Lung (tissue), 12 donors: Measurements from ENCODE around the gene WNT11. TPM values are rescaled to one million over a fixed set of nuclear protein-coding genes. Genes with fewer than 3 reads are reported as not detected.

ENCODE experiments used
- ATAC-seq: fragments of 200-7000 bp; cut with Tn5 transposase; one replicate; pipeline ENCODE4 v1.9.1; 2020; ENCODE audit warnings: moderate number of reproducible peaks; ENCODE audit not compliant: insufficient read depth, low FRiP score
- DNase-seq, 3 donors: peaks; one replicate each; pipeline ENCODE4 v3.0.0-alpha.2; 2013 to 2017
- H3K27ac ChIP-seq, 2 donors: one replicate each; pipeline ENCODE4 v1.5.1; 2013; ENCODE audit warnings: mild to moderate bottlenecking in 2 of 2, moderate library complexity in 2 of 2, control low read depth in 1 of 2, inconsistent platforms in 1 of 2, low read depth in 1 of 2, low read length in 1 of 2
- H3K27me3 ChIP-seq, 3 donors: one replicate each; pipeline ENCODE4 v1.5.1; 2013; ENCODE audit warnings: low read length in 2 of 3; ENCODE audit not compliant: control insufficient read depth in 3 of 3, insufficient read depth in 3 of 3
- H3K36me3 ChIP-seq, 4 donors: one replicate each; pipeline ENCODE4 v1.5.1; 2013; ENCODE audit warnings: low read length in 4 of 4, mild to moderate bottlenecking in 1 of 4, moderate library complexity in 1 of 4; ENCODE audit not compliant: control insufficient read depth in 4 of 4, insufficient read depth in 4 of 4
- H3K4me1 ChIP-seq, 5 donors: one replicate each; pipeline ENCODE4 v1.5.1; 2013; ENCODE audit warnings: low read length in 5 of 5, mild to moderate bottlenecking in 2 of 5, moderate library complexity in 1 of 5; ENCODE audit not compliant: control insufficient read depth in 5 of 5, insufficient read depth in 5 of 5
- H3K4me3 ChIP-seq: one replicate; pipeline ENCODE4 v1.5.1; 2013; ENCODE audit warnings: mild to moderate bottlenecking, control low read depth, moderate library complexity
- H3K9ac ChIP-seq, 2 donors: one replicate each; pipeline ENCODE4 v1.5.1; 2013; ENCODE audit warnings: low read length in 2 of 2, control low read depth in 1 of 2; ENCODE audit not compliant: insufficient read depth in 1 of 2
- H3K9me3 ChIP-seq, 4 donors: one replicate each; pipeline ENCODE4 v1.5.1; 2013; ENCODE audit warnings: low read length in 3 of 4, mild to moderate bottlenecking in 1 of 4, moderate library complexity in 1 of 4; ENCODE audit not compliant: control insufficient read depth in 4 of 4, insufficient read depth in 3 of 4
- WGBS, 2 donors: extraction: QIAGEN DNeasy Blood & Tissue Kit; methylation state at CpG; one replicate each; pipeline ENCODE4 v1.1.7; 2013; 5-methylcytosine and 5-hydroxymethylcytosine counted together
- polyA plus RNA-seq, 2 donors: library from polyadenylated mRNA; stranded (reverse); fragments of 200-250 nt; gene quantifications; one replicate each; pipeline ENCODE4 v1.2.1, GENCODE V29; 2013
- total RNA-seq, 2 donors: library from RNA; depleted of rRNA in 1 of 2; stranded (reverse); fragments of >200 nt in 1 of 2; gene quantifications; one replicate each; pipeline ENCODE4 v1.2.1, GENCODE V29; 2014 to 2021
- TF ChIP-seq, protein P1 (sequence below): IDR thresholded peaks from 2 replicates; pipeline ENCODE4 v1.5.1; 2012; ENCODE audit warnings: mild to moderate bottlenecking; ENCODE audit errors: control extremely low read depth, extremely low read depth
- donor health status: control.
- donor health status: control.
- donor health status: Bipolar disorder and iron deficiency.
- donor health status: healthy.
- donor health status: DM: yes; HTN: yes; CAD: no.

WNT11 gene
- total and polyA plus RNA-seq, 4 donors, result 1.5 to 31.3 (median 3.6) TPM

DNA sequence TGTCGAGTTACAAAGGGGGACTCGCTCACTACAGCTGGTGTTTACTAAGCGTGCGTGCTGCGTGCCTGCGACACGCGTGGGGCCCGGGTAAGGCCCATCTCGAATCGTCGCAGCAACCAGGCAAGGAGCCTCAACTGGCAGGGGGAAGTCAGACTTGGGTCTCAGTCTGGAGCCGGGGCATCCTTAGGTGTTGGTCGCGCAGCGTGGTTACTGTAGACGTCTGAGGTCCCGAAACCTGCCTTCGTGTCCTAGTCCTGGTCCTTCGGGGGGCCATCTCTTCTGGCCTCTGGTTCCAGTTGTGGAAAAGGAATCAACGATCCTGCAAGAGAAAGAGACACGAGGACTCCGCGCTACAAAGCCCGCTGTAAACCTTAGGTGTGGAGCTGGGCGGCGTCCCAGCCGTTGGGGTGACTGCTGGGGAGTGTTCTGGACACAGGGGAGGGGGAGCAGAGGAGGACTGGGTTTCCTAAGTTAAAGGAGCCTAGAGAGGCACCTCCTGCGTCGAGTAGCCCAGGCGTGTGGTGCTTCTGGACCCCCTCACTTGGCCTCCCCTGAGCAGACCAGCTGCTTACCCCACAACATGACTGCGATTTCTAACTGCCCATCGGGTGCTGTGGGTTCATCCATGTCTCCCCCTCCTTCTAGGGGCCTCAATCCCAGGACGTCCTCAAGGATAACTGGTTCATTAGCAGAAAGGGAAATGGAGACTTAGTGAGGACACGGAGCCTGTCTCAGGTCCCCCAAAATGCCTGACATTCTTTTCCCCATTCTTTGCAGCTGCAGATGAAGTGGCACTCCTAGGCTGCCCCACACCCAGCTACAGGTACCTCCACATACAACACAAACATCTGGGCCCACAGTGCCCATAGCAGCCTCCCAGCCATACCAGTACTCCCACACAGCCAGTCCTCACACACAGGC, 4.9 kb upstream of the WNT11 start:
- no peak overlapping the region for H3K27ac ChIP-seq
- ATAC-seq, result no peak
- peak overlapping the region in 1 of 2 donors; percentile 26 for H3K9ac ChIP-seq
- H3K4me3 ChIP-seq, result no peak overlapping the region
- H3K9me3 ChIP-seq, result no peaks in the 10 kb centered on the region
- peaks cover 0 to 27% (median 6%) of the 10 kb centered on the region in 5 donors for H3K4me1 ChIP-seq
- no peaks in the 10 kb centered on the region for H3K36me3 ChIP-seq
- DNase-seq, result peak in 1 of 3 donors; percentile 32
- 18 to 25% methylated on average over 35 of the region's 35 CpGs for WGBS, 2 donors
- TF ChIP-seq, protein P1, sequence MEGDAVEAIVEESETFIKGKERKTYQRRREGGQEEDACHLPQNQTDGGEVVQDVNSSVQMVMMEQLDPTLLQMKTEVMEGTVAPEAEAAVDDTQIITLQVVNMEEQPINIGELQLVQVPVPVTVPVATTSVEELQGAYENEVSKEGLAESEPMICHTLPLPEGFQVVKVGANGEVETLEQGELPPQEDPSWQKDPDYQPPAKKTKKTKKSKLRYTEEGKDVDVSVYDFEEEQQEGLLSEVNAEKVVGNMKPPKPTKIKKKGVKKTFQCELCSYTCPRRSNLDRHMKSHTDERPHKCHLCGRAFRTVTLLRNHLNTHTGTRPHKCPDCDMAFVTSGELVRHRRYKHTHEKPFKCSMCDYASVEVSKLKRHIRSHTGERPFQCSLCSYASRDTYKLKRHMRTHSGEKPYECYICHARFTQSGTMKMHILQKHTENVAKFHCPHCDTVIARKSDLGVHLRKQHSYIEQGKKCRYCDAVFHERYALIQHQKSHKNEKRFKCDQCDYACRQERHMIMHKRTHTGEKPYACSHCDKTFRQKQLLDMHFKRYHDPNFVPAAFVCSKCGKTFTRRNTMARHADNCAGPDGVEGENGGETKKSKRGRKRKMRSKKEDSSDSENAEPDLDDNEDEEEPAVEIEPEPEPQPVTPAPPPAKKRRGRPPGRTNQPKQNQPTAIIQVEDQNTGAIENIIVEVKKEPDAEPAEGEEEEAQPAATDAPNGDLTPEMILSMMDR, result no peak
- H3K27me3 ChIP-seq, result peaks cover 0 to 4% (median 2%) of the 10 kb centered on the region in 3 donors

DNA sequence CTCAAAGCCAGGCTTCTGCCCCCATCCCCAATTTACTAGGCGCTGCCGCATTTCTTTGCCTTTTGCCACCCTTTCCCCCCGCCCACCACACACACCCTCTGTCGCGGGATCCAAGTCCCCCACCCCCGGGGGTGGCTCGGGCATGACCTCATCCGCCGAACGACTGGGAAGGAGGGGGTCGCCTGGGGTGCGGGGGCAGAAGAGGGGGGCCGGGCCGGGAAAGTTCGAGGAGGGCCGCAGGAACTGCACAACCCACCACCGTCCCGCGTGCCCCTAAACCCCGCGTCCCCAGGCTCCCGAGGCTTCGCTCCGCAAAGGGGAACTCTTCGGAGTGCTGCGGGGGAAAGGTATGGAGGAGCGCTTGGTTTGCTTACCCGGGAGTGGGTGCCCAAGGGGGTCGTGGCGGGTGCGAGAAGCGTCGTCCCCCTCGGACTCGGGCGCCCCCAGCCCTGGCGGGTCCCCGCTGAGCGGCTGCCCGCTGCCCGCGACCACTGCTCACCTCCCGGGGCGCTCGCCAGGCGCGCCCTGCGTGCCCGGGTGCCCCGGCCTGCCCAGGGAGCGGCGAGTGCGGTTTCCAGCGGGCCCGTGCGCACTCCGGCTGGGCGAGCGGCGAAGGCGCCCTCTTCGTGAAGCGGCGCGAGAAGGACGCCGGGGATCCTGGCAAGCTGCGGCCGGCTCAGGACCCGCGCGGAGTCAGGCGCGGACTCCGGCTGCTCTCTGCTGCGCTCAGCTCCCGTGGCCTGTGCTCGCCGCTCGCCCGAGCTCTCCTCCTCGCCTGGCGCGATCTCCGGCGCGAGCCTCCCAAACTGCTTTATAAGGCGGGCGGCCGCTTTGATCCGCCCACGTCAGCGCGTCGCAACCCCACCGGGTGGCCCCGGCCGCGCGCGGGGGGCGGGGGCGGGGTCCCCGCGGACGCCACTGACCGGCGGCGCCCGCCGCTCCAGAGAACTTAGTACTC, 4.0 kb upstream of the WNT11 start:
- Histone ChIP-seq H3K9ac (no peak overlapping the region), H3K4me3 (peak overlapping the region; percentile 18), H3K9me3 (no peaks in the 10 kb centered on the region), H3K27me3 (peaks cover 0 to 4% (median 2%) of the 10 kb centered on the region in 3 donors), H3K27ac (no peak overlapping the region), H3K4me1 (peaks cover 0 to 36% (median 10%) of the 10 kb centered on the region in 5 donors), H3K36me3 (no peaks in the 10 kb centered on the region)
- TF ChIP-seq, protein P1, result no peak
- no peak for ATAC-seq
- WGBS, 2 donors, result 0 to 1% methylated on average over 87 to 111 of the region's 111 CpGs
- peak; percentile 91 to 94 (median 92) for DNase-seq

DNA sequence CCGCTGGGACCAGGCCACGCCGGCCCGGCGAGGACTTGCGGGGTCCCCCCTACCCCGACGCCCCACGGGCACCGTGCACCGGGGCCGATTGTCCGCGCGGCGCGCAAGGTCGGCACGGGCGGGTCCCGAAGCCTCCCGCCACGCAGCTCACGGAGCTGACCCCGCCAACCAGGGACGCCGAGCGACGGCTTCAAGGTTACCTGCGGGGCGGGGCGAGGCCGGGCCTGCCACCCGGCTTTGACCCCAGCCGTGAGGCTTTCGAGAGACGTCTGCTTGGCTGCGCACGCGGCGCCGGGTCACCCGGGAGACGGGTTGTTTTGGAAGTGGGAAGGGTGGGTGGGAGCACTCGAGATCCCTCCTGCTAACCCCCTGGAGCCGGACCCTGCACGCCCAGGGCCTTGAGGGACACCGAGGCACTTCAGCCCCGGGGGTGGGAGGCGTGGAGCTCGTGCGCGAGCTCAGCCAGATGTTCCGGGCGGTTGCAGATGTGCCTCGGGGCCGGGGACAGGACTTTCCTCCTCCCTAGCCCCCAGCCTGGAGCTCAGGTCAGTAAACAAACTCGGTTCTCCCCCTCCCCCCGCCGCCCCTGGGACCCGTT, 3.2 kb upstream of the WNT11 start:
- DNase-seq (peak in 2 of 3 donors; percentile 49 to 56), ATAC-seq (peak; percentile 6)
- peaks cover 0 to 4% (median 2%) of the 10 kb centered on the region in 3 donors for H3K27me3 ChIP-seq
- H3K9ac ChIP-seq, result no peak overlapping the region
- no peaks in the 10 kb centered on the region for H3K9me3 ChIP-seq
- peak overlapping the region in 1 of 2 donors; percentile 62 for H3K27ac ChIP-seq
- H3K36me3 ChIP-seq, result peaks cover 0 to 2% (median 0%) of the 10 kb centered on the region in 4 donors
- H3K4me1 ChIP-seq, result peaks cover 0 to 44% (median 11%) of the 10 kb centered on the region in 5 donors
- TF ChIP-seq, protein P1, result no peak
- peak overlapping the region; percentile 10 for H3K4me3 ChIP-seq
- 0% methylated on average over 36 to 61 of the region's 61 CpGs for WGBS, 2 donors
